K562 treated with DMSO at 1 percent for 24 hours (cell line): ENCODE results near the gene CEP350. TPM values are rescaled to one million over a fixed set of nuclear protein-coding genes. Genes with fewer than 3 reads are reported as not detected.

ENCODE experiments used
- total RNA-seq: library from RNA; unstranded; fragments of 300-600 nt; gene quantifications from 2 replicates; pipeline ENCODE4 v1.2.3, GENCODE V29; 2022; ENCODE audit warnings: low read depth; ENCODE audit not compliant: insufficient read depth

Gene CEP350
- 26.9 and 33.2 TPM in 2 replicates for total RNA-seq

GRCh38 chr1:179954493-179955286, at the start of gene CEP350:
Gene CEP350, plus strand, starts transcription at chr1:179954810. Its CDS starts 31,372 bp downstream, at chr1:179986182.

GRCh38 chr1:180154325-180155181, 199.9 kb downstream of the CEP350 start, which contains the start of gene QSOX1:
Gene QSOX1, plus strand, starts transcription at chr1:180154869. Its CDS starts 39 bp downstream, at chr1:180154908.

Other genes with a start within 250 kb of the CEP350 start
- gene FAM163A, start 211.5 kb upstream of the CEP350 start, total RNA-seq, result not detected in 2 replicates
- gene TOR1AIP2, start 77.0 kb upstream of the CEP350 start, total RNA-seq, result 13.7 and 17.9 TPM in 2 replicates
- 22.8 and 25.8 TPM in 2 replicates for gene TOR1AIP1, start 72.5 kb upstream of the CEP350 start, total RNA-seq
- gene QSOX1, start 200.1 kb downstream of the CEP350 start, total RNA-seq, result 135 and 154 TPM in 2 replicates